HepG2 (cell line): ENCODE results near the gene SLC39A3. TPM values are rescaled to one million over a fixed set of nuclear protein-coding genes. Genes with fewer than 3 reads are reported as not detected.

ENCODE experiments used
- ZNF407 ChIP-seq: sonication (generic); formaldehyde crosslinking; IDR thresholded peaks from one replicate; pipeline ENCODE4 v1.5.1; 2020; ENCODE audit warnings: mild to moderate bottlenecking, missing genetic modification reagents; ENCODE audit errors: not compliant biosample characterization
- ZNF7 ChIP-seq: IDR thresholded peaks from 2 replicates; pipeline ENCODE4 v1.6.1; 2016; ENCODE audit warnings: missing biosample characterization, missing genetic modification reagents
- polyA plus RNA-seq, 8 experiments: library from polyadenylated mRNA; depleted of rRNA in 3 of 8; stranded (reverse) in 7 of 8; unstranded in 1 of 8; fragments of >200 nt; fragmentation: Illumina TruSeq in 4 of 8; extraction: Trizol in 4 of 8; gene quantifications; 2 replicates each; pipeline versions ENCODE4 v1.2.1 to v1.2.3, GENCODE V29; 2011 to 2016; ENCODE audit warnings: low read depth in 4 of 8, missing spikeins in 1 of 8, mixed read lengths in 1 of 8; ENCODE audit not compliant: insufficient read depth in 1 of 8
- total RNA-seq, 5 experiments: library from RNA; depleted of rRNA; stranded (reverse); fragments of >200 nt; fragmentation: Illumina TruSeq; extraction: Trizol; gene quantifications; 2 replicates each; pipeline ENCODE4 v1.2.3, GENCODE V29; 2016; ENCODE audit warnings: low read depth in 1 of 5
- TF ChIP-seq, protein P1 (sequence below): sonication (generic); formaldehyde crosslinking; IDR thresholded peaks from 2 replicates; pipeline ENCODE4 v1.8.0; 2022; ENCODE audit warnings: missing genetic modification reagents, mild to moderate bottlenecking, moderate library complexity, borderline replicate concordance
- TF ChIP-seq, protein P2 (sequence below): sonication (generic); formaldehyde crosslinking; IDR thresholded peaks from 2 replicates; pipeline ENCODE4 v1.5.1; 2020; ENCODE audit warnings: mild to moderate bottlenecking, missing genetic modification reagents, moderate library complexity
- TF ChIP-seq, protein P3 (sequence below): sonication (generic); formaldehyde crosslinking; IDR thresholded peaks from 2 replicates; pipeline ENCODE4 v1.9.0; 2022; ENCODE audit warnings: missing genetic modification reagents, mild to moderate bottlenecking, borderline replicate concordance

Gene SLC39A3
- total and polyA plus RNA-seq, 2 of the 13 experiments (the other 11 are each of a cell fraction or from before 2014, with no cell fraction given) = 33.6 to 41.6 TPM

GRCh38 chr19:2726904-2727639 lies 12.7 kb downstream of the SLC39A3 start (continued):
- TF ChIP-seq ZNF407 = peak; percentile 52
- TF ChIP-seq, protein P1, sequence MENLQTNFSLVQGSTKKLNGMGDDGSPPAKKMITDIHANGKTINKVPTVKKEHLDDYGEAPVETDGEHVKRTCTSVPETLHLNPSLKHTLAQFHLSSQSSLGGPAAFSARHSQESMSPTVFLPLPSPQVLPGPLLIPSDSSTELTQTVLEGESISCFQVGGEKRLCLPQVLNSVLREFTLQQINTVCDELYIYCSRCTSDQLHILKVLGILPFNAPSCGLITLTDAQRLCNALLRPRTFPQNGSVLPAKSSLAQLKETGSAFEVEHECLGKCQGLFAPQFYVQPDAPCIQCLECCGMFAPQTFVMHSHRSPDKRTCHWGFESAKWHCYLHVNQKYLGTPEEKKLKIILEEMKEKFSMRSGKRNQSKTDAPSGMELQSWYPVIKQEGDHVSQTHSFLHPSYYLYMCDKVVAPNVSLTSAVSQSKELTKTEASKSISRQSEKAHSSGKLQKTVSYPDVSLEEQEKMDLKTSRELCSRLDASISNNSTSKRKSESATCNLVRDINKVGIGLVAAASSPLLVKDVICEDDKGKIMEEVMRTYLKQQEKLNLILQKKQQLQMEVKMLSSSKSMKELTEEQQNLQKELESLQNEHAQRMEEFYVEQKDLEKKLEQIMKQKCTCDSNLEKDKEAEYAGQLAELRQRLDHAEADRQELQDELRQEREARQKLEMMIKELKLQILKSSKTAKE = no peak
- TF ChIP-seq, protein P2, sequence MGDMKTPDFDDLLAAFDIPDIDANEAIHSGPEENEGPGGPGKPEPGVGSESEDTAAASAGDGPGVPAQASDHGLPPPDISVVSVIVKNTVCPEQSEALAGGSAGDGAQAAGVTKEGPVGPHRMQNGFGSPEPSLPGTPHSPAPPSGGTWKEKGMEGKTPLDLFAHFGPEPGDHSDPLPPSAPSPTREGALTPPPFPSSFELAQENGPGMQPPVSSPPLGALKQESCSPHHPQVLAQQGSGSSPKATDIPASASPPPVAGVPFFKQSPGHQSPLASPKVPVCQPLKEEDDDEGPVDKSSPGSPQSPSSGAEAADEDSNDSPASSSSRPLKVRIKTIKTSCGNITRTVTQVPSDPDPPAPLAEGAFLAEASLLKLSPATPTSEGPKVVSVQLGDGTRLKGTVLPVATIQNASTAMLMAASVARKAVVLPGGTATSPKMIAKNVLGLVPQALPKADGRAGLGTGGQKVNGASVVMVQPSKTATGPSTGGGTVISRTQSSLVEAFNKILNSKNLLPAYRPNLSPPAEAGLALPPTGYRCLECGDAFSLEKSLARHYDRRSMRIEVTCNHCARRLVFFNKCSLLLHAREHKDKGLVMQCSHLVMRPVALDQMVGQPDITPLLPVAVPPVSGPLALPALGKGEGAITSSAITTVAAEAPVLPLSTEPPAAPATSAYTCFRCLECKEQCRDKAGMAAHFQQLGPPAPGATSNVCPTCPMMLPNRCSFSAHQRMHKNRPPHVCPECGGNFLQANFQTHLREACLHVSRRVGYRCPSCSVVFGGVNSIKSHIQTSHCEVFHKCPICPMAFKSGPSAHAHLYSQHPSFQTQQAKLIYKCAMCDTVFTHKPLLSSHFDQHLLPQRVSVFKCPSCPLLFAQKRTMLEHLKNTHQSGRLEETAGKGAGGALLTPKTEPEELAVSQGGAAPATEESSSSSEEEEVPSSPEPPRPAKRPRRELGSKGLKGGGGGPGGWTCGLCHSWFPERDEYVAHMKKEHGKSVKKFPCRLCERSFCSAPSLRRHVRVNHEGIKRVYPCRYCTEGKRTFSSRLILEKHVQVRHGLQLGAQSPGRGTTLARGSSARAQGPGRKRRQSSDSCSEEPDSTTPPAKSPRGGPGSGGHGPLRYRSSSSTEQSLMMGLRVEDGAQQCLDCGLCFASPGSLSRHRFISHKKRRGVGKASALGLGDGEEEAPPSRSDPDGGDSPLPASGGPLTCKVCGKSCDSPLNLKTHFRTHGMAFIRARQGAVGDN (CRISPR knock-in tag) = 0 out of 2 replicates have a peak, but pooled peaks have one; percentile 21
- TF ChIP-seq, protein P3, sequence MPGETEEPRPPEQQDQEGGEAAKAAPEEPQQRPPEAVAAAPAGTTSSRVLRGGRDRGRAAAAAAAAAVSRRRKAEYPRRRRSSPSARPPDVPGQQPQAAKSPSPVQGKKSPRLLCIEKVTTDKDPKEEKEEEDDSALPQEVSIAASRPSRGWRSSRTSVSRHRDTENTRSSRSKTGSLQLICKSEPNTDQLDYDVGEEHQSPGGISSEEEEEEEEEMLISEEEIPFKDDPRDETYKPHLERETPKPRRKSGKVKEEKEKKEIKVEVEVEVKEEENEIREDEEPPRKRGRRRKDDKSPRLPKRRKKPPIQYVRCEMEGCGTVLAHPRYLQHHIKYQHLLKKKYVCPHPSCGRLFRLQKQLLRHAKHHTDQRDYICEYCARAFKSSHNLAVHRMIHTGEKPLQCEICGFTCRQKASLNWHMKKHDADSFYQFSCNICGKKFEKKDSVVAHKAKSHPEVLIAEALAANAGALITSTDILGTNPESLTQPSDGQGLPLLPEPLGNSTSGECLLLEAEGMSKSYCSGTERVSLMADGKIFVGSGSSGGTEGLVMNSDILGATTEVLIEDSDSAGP (CRISPR knock-in tag) = 0 out of 2 replicates have a peak, but pooled peaks have one; percentile 33
- TF ChIP-seq ZNF7 (CRISPR knock-in tag) = peak; percentile 95
- TF ChIP-seq, all 625 proteins: peak for 7
